Upper lobe of left lung (tissue), 4 donors: ENCODE measurements around the gene WNT9B.

Experiments used
- POLR2A ChIP-seq, 4 donors: fragments of 450-650 bp; IDR thresholded peaks; one replicate each; pipeline ENCODE4 v1.5.1; 2016 to 2017; ENCODE audit warnings: antibody characterized with exemption in 4 of 4, mild to moderate bottlenecking in 2 of 4
- TF ChIP-seq, protein P1 (sequence below), 6 experiments: fragments of 450-650 bp in 4 of 6; fragments of 200-600 bp in 2 of 6; sonication (generic) in 2 of 6; IDR thresholded peaks; one replicate each; pipeline ENCODE4 v1.5.1; 2016 to 2019; ENCODE audit warnings: antibody characterized with exemption in 6 of 6

DNA sequence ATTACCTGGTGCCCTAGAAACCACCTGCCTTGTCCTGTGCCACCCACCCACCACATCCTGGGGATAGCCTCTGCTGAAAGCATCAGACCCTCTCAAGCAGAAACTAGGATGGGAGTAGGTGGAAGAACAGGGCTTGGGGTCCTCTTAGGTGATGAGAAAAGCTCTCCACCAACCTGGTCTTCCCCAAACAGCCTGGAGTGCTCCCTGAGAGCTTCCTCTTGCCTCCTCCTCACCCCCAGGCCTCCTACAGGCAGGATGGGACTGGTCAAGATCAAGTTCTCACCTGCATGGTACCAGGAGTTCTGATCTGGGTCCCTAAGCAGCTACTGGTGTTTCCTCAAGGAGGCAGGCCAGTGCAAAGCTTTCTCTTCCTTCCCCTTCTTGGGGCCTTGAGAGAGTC, 15.4 kb downstream of the WNT9B start:
- TF ChIP-seq, protein P1, sequence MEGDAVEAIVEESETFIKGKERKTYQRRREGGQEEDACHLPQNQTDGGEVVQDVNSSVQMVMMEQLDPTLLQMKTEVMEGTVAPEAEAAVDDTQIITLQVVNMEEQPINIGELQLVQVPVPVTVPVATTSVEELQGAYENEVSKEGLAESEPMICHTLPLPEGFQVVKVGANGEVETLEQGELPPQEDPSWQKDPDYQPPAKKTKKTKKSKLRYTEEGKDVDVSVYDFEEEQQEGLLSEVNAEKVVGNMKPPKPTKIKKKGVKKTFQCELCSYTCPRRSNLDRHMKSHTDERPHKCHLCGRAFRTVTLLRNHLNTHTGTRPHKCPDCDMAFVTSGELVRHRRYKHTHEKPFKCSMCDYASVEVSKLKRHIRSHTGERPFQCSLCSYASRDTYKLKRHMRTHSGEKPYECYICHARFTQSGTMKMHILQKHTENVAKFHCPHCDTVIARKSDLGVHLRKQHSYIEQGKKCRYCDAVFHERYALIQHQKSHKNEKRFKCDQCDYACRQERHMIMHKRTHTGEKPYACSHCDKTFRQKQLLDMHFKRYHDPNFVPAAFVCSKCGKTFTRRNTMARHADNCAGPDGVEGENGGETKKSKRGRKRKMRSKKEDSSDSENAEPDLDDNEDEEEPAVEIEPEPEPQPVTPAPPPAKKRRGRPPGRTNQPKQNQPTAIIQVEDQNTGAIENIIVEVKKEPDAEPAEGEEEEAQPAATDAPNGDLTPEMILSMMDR (IDR thresholded peaks at IDR 0.05): no peak
- no peak for TF ChIP-seq POLR2A (IDR thresholded peaks at IDR 0.05)
